Stimulated activated CD8-positive, alpha-beta memory T cell treated with anti-CD3 and anti-CD28 coated beads, Interleukin-12 subunit alpha, Interleukin-12 subunit beta, amount 100 ng/mL, for 24 hours (primary cell): ENCODE measurements around the gene MPEG1.

ENCODE experiments used
- DNase-seq: peaks from one replicate; pipeline ENCODE4 v3.0.0-alpha.2; 2020; ENCODE audit errors: extremely low read depth

Gene MPEG1

DNA sequence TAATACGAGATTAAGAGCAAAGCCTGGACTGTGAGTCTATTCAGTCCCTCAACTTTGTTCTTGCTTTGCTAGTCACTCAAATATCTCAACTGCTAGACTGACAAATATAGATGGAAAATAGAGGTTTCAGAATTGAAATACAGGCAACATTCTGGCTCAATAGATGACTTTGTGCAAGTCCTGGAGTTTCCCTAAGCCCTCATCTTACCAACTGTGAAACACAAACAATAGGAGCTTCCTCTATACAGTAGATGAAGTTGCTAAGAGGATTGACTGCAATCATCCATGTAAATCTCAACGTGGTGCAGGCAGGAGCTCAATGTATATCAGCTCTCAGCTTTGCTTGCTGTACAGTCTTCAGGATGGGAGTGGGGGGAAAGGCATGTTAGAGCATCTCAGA is 6.2 kb upstream of the MPEG1 start:
- DNase-seq, result no peak

DNA sequence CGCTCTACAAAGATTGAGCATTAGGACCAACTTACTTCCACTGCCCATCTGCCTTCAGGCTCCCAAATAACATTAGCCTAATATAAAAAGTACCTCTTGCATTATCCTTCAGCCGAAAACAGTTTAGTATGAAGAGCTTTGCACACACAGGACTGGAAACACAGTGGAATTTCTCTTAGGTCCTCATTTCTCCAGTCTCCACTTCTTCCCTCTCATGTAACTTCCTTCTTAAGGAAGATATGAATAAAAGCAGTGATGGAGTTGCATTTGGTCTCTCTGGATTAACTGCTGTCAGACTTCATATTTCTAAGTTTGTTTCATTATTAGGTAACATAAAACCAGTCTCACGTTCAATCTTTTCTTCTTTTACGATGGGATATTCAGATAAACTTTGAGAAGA is 5.6 kb upstream of the MPEG1 start:
- no peak for DNase-seq

DNA sequence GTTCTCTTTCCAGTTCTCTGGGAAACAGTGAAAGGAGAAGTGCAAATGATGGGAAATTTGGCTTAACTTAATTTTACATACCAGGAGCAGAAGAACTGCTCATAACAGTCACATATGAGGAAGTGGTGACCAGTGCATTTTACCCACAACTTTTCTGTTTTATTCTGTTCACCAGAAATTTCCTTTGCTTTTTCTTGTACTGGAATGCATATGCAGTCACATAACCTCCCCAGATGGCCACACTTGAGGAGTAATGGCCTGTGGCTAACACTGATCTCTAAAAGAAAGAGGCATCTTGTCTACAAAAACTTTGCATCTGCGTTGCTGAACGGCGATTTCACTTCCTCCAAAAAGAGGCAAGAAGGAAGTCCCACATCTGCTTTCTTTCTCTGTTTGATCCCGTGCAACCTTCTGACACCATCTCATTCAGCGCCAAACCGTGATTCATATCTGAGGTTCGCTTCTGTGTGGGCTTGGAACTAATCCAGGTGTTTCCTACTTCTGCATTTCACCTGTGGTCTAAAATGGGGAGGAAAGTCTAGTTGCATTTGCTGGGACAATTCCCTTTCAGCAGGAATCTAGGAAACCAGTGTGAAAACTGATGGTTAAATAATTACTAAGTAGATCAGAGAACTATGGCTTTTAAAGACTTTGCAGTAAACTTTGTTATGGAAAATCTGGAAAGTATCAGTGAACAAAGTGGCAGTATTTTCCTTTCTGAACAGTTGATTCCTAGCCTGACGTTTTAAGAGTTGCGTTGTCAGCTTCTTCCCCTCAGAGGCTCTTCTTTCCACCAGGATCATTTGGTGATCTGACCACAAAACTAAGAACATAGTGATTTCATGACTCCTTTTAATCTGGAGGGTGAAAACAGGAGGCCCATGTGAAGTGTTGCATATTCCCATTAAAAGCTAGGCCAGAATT is 4.2 kb upstream of the MPEG1 start:
- DNase-seq, result no peak

DNA sequence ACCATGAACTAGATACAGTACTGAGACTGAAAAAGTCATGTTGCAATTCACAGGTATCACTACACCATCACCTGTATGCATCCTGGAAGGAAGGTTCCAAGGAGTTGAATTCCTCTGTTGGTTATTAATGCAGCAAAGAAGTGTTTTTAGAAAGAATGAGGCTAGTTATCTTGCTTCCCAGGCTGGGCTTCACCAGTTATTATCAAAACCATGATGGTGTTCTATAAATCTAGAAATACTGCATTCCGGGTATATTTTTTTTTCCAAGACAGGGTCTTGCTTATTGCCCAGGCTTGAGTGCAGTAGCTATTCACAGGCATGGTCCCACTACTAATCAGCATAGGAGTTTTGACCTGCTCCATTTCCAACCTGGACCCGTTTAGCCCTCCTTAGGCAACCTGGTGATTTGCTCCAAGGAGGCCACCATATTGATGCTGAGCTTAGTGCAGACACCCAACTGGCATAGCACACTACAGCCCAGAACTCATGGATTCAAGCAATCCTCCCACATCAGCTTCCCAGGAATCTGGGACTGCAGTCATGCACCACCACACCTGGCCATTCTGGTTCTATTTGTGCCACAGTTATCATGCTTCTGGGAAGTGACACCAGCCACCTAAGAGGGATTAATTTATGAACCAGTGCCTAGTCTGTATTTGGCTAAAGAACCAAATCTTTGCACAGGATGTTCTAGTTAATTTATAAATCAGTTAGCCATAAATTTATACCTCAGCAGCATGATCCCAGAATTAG is 1.6 kb upstream of the MPEG1 start:
- DNase-seq, result no peak

DNA sequence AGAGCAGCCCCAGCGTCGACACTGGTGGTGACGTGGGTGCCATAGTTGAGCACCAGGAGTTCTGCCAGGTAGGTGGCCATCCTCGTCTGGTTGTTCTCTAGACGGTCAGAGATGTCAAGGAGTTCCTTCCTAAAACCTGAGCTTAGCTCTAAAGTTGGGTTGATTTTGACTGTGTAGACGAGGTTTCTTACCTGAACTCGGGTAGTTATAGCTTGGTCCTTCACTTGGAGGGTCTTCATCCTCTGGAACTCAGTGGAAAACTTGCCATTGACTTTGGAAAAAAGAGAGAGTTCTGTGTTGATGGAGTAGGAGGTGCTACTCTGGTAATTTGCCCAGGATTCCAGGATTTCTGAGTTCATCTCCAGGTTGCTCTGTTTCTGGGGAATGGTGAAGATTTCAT is 505 bp downstream of the MPEG1 start:
- DNase-seq, result no peak

DNA sequence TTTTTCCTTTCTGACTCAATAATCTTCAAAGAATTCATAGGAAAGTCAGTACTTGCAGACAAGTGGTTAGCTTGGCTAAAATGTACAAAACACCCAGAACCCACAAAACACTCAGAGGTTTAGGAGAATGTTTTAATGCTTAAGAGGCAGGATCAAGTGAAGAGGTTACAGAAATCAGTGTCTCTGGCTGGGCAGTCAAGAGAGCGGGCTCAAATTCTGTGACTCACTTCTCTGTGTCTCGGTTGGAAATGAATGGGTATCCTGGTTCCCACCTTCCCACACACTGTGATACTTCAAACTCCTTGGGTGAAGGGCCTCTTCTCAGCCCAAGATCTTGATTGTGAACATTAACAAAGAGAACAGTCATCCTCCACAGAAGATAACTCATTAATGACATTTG is 3.8 kb downstream of the MPEG1 start:
- no peak for DNase-seq

DNA sequence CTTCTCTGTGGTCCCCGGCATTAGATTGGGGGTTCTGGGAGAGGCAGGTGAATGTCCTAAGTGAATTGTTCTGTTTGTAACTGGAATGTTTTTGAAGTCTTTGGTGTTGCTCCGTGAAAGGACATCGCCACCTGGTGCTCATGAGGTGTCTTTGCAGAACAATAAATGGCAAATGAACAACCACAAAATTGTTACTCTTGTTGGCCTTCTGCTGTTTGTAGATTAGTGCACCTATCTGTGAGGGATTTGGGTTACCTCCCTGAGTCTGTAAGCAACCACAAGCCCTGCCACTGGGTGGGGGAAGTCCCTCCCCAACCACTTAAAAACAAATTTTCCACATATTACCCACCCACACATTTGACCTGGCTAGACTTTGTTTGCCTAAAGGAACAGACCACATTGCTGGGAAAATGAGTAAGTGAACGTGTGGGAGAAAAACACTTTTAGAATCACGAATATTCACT is 4.7 kb downstream of the MPEG1 start:
- DNase-seq, result no peak

DNA sequence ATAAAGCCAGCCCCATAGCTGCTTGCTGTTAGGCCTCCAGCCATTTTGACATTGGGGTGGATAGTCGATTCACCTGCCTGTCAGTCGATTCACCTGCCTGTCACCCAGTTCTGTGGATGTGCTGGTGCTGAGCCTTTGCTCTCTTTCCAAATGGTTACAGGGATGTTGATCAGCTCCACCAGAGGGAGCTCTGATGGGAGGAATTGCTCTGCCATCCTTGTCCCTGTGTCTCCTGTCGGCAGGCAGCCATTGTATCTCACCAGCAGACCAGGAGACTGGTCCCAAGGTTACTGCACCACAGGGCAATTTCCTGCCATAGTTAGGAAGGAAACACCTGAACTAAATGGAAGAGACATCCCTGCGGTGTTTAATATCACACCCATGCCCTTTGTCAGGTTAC is 6.1 kb downstream of the MPEG1 start:
- no peak for DNase-seq

DNA sequence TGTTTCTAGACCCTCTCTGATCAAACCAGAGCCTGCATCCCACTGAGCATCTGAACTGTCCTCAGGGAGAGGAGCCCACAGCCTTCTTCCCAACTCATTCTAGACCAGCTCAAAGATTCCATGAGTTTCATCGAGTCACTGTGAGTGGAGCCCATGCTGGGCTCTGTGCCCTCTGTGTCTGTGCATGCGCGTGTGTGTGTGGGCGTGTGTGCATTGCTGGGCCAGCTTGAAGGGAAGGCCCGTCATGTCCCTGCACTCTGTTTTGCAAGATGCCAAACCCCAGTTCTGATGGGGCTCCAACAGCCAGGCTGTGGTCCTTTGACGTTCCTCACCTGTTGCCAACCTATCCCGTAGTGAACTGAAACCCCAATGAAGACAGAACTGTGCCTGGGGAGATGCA is 7.1 kb downstream of the MPEG1 start:
- DNase-seq, result no peak

DNA sequence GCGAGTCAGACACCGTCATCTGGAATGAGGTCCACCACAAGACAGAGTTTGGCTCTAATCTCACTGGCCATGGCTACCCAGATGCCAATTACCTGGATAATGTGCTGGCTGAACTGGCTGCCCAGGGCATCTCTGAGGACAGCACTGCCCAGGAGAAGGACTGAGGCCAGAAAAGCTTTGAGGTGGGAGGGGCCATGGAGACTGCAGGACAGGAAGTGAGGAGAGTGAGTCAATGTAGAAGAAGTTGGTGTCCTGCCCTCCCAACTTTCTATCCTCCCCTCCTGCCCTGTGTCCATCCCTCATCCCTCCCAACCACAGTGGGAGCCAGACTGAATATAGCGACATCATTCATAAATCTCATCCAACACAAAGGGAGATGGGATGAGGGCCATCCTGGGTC is 8.0 kb downstream of the MPEG1 start:
- DNase-seq, result no peak

DNA sequence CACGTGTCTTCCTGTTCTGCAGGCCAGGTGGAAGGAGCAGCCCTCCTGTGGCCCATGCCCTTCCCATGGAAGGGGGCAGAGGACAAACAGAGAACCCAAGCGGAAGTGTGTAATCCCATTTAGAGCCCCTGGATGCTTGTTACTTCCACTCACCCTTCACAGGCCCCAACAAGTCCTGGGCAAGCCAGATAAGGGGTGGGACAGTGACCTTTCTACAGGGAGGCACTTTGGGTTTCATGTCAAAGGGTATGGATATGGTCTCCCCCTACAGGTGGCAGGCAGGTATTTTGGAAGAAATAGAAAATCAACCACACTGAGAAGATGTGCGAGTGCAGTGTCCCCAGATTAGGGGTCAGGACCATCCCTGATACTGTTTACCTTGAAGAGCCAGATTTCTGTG is 11.4 kb downstream of the MPEG1 start:
- DNase-seq, result no peak

DNA sequence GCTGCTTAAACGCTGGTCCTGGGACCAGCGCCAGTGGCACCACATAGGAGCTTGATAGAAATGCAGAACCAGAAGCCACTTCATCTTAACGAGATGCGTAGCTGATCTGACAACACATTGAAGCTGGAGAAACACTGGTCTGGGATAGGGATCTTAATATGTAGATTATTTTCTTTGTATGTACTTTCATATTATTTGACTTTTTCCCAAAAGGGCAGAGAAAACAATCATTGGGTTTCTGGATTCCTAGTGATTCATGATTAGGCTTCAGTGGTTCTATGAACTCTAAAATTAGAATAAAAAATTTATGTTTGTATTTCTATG is 12.3 kb downstream of the MPEG1 start:
- no peak for DNase-seq

DNA sequence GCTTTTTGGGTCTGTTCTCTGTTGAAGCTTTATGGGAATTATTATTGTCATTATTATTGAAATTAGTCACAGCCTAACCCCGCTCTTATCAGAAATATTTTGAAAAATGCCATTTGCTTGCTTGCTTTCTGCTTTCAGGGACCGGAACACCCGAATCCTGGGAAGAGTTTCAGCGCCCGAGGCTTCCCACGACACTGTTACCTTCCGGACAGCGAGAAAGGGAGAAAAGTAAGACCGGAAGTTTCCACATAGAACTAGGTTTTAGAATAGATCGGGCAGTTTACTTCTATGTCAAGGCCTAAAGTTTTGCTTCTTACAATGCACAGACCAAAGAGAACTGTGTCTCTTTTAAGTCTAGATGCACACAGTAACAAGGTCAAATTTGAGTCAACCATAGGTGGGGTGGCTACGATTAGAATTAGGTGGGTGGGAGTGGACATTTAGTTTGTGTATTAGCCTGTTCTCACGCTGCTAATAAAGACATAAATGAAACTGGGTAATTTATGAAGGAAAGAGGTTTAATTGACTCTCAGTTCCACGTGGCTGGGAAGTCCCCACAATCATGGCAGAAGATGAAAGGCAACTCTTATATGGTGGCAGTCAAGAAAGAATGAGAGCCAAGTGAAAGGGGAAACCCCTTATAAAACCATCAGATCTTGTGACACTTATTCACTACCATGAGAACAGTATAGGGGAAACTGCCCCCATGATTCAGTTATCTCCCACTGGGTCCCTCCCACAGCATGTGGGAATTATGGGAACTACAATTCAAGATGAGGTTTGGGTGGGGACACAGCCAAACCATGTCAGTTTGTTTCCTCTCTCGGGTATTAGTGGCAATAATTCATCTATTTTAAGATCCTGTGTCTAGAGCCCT is 12.9 kb downstream of the MPEG1 start:
- no peak for DNase-seq

DNA sequence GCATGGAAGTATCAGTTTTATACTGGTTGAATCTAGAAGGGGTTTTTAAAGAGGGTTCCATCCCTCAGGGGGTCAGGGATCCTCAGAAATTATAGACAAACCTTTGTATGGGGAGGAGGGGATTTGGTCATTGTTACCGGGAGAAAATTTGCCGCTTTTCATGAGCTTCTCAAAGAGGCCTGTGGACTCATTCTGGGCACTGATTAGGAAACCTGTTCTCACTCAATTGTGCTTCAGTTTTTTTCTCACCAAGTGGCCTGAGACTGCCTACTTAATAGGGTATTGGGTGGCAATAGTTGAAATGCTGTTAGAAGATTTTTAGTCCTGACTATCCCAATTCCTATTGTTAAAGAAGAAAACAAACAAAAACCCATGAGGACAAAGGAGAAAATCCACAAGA is 14.0 kb downstream of the MPEG1 start:
- DNase-seq, result no peak

DNA sequence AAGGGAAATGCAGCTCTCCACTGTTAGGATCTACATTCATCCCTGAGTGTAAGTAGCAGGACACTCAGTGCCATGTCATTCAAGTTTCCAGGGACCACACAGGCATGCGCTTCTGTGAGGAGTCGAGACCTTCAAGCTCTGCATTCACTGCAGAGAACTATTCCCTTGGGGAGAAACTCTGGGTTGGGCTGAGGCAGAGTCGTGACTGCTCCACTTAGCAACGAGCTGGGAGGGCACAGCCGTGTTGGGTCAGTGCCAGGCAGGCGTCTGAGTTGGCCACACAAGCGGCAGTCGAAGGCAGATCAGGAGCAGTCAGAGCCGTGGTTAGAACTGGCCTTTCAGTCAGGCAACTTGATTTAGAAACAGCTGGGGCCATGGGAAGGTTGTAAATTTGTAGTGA is 14.7 kb downstream of the MPEG1 start:
- DNase-seq, result no peak

DNA sequence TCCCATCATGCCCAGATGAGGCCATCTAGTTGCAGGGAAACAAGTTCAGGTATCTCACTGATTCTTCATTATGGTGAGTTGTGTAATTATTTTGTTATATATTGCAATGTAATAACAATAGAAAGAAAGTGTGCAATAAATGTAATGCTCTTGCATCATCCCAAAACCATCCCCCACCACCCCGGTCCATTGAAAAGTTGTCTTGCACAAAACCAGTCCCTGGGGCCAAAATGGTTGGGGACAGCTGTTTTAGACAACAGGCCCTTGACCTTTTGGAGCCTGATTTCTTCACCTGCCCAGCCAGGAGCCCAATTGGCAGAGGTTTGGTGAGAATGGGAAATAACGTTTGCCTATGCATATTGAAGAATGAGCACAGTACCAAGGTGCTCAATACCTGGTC is 15.9 kb downstream of the MPEG1 start:
- DNase-seq, result no peak

DNA sequence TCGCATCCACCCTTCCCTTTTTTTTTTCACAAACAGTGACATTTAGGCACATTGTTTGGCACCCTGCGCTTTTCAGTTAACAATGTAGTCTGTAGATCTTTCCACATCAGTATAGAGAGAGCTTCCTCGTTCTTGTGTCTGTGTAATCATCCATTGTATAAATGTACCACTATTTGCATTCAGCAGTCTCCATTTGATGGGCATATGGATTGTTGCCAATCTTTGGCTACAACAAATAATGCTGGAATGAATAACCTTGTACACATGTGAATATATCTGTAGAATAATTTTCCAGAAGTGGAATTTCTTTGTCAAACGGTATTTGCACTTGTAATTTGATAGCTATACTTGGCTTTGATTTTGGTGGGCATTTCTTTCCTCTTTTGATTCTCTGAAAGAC is 17.1 kb downstream of the MPEG1 start:
- no peak for DNase-seq

DNA sequence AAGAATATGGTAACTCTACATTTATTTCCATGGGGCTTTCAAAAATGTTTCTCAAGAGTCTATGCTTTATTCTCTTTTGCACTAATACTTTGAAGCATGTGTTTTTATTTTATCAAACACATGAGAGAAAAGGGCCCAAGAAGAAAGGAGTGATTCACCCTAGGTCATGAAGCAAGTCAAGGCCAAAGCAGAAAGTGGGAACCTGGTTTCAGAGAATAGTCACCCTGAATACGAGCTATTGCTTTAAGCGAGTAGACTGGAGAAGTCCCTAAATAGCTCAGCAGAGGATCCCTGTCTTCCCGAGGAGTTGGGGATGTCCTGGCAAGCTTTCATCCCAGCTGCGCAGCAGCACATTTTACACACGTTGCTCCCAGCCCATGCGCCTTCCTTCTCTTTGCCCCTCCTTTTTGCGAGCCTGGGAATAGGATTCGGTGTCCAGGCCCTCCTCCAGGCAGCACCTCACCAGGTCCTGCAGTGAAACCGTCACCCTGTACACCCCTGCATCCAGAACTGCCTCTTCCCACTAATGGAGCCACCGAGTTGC is 19.1 kb downstream of the MPEG1 start:
- DNase-seq, result no peak

DNA sequence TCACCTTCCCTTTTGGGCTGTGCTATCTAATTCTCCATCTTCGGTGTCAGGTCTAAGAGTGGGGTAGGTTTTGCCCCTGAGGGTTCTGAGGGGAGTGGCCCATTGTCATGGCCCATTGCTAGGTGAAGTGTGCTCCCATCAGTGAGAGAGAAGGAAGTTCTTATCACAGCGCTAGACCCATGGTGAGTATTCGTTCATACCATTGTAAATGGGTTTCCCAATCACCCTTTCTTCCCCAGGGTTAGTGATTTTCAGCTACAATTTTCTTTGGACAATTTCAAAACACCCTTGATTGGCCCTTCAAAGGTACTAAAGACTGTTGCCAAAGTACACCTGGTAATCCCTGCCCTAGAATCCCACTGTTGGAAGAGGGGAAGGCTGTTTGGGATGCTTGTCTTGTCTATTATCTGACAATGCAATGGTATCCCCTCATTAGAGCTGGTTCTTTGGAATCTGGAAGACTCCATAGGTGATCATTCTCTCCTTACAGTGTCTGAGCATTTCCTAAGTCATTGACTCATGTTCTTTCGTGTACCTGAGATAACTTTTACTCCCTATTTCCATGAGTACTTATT is 20.2 kb downstream of the MPEG1 start:
- no peak for DNase-seq

DNA sequence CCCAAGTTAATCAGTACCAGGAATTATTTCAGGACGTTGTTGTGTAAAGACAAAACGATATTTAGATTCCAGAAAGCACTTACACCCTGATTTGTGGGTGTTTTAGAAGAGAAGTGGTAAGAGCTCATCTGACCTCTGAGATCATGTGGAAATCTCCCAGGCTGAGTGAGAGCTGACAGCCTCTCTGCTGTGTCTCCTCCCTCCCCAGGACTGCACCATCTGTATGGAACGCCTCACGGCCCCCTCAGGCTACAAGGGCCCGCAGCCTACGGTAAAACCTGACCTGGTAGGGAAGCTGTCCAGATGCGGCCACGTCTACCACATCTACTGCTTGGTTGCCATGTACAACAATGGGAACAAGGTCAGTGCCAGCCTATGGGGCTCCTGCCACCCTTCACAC is 20.8 kb downstream of the MPEG1 start:
- no peak for DNase-seq

DNA sequence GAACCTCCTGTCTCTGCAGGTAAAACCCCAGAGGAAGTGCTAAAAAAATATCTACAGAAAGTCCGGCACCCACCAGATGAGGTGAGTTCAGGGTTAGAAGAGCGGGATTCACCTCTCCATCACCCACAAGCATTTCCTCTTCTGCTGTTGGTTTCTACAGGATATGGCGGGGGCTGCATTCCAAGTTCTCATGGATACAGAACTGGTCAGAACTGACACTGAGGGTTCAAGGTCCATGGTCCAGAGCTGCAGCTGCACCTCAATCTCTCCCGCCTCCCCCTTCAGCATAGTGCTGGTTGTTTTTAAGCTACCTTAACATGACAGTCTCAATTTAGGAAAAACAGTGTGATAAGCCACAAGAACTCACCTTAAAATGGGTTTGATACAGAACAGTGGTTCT is 21.6 kb downstream of the MPEG1 start:
- DNase-seq, result no peak

DNA sequence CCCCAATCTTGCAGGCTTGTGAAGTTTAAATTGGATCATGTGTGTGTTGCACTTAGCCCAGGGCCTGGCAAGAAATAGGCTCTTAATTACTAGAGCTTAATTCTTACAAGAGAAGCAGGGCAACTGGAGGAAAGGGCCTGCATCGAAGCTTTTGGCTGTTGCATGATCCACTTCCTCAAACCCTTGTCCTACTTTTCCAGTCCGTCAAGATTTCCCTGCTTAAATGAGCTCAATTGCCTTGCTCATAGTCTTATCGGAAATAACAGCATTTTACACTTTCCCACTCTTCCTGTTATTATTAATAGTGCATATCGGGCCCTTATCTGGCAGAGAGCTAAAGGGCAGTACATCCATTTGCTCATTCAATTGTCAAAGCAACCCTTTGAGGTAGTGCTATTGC is 22.7 kb downstream of the MPEG1 start:
- no peak for DNase-seq
